ENCODE measurements around the gene SAMD4B.
A peak's percentile ranks its signal among the peaks of the same experiment; 100 is the strongest.

SAMD4B gene

GRCh38 chr19:39410017-39410830 is 68.0 kb downstream of the SAMD4B start:
- peak; percentile 73 for DNase-seq

GRCh38 chr19:39410831-39411080 is 68.5 kb downstream of the SAMD4B start:
- no peak for DNase-seq

DNA sequence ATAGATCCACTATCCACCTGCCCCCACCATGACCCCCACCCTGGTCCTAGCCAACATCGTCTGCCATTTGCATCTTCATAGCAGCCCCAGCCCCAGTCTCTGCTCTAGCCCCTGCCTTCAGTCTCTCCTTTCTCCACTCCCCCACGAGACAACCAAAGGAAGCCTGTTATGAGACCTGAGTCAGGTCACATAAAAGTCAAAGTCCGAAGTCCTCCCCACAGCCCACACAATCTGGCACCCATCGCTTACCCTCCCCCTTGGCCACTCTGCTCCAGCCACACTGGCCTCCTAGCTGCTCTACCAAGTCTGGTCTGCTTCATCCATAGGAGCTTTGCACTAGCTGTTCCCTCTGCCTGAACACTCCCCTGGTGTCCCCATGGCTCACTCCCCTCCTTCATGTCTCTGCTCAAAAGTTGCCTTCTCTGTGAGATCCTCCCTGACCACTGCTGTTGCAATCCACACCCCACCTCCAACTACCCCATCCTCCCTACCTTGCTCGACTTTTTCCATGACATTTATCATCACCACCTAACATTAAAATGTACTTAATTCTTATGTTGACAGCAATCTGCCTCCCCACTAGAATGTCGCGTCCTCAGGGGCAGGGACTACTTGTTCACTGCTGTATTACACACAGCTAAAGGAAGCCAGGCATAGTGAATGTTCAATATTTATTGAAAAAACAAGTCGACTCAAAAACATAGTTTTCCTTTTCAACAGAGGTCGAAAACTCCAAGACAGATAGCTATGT is 69.0 kb downstream of the SAMD4B start:
- no peak for DNase-seq

DNA sequence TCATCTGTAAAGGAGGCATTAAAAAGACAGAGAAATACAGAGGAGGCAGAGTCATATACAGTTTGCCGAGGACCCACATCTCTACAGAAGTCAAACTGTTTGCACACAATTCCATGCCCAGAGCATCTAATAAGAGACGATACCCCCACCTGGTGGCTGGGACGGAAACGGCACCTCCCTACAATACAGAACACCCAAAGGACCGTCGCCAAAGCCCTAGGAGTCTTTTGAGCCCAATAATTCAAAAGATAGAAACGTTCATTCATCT is 69.5 kb downstream of the SAMD4B start:
- peak; percentile 95 for DNase-seq

DNA sequence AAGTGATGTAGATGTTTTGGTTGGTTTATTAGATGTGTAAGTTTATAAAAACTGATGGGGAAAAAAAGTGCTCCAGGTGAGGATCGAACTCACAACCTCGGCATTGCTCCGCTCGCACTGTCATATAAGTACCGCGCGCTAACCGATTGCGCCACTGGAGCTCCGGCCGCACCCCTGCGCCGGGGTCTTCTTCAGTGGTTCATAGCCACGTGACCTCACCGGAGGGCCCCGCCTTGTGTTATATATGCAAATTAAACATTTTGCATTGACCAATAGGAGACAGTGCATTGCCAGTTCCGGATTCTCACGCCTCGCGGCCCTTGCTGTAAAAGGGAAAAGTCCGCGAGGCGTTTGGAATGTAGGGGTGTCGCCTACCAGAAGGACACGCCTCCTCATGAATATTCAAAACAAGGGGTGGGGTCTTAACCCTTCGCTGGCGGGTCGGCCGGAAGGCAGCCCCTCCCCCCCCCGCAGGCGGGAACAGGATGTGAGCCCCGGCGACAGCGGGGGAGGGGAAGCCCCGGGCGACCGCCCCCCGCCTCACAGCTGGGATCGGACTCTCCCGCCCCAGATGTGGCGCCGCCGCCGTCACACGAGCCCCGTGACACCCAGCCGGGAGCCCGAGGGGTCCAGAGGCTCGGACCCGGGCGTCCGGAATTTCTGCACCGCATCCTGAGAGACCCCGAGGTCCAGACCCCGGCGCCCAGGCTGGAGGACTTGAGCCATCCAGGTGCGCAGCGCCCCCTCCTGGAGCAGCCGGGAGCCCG is 70.1 kb downstream of the SAMD4B start, which contains the start of gene PLEKHG2:
Gene PLEKHG2, plus strand, starts transcription at position 570 of the 767 bp plus-strand sequence. CDS start 1,418 bp downstream, outside the sequence.
- peak; percentile 97 for DNase-seq

DNA sequence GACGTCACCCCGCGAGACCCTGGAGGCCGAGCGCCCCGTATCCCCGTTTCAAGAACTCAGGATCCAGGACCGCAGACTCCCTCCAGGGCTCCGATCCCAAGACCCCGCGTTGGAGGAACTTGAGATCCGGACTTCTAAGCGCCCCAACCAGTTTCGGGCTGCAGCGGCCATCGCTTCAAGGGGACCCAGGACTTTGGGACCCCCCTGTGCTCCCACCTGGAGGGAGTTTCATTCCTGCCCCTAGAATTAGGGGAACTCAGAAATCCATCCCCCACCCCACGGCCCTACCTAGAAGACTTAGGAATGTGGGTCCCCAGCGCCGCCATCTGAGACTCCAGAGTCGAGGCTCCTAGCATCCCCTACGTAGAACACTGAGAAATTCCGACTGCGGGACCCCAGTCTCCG is 70.6 kb downstream of the SAMD4B start:
- no peak for DNase-seq

GRCh38 chr19:39413272-39413910 is 71.2 kb downstream of the SAMD4B start:
- peak; percentile 31 for DNase-seq

DNA sequence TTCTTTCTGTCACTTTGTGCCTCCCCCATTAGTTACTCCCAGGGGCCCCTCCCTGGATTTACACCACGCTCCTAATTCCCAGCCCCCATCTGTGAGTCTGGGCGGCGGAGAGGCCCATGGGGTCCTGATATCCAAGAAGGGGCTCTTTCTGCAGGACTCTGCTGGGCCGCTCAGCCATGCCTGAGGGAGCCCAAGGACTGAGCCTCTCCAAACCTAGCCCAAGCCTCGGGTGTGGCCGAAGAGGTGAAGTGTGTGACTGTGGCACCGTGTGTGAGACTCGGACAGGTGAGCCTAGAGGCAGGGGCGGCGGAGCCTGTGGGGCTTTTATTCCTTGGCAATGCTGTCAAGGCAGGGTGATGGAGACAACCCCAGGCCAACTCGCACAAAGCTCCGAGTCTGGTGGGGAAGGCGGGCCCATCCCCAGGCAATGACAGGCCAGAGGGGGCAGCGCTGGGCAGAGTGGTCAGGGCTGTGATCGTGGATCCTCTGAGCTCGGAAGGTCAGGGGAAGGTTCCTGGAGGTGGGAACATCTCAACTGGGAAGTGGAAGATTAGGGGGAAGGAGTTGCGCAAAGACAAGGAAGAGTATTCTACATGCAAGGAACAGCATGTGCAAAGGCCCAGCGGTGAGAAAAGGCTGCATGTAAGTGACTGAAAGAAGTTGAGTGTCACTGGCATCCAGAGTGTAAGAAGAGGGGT is 71.8 kb downstream of the SAMD4B start:
- DNase-seq, result no peak

DNA sequence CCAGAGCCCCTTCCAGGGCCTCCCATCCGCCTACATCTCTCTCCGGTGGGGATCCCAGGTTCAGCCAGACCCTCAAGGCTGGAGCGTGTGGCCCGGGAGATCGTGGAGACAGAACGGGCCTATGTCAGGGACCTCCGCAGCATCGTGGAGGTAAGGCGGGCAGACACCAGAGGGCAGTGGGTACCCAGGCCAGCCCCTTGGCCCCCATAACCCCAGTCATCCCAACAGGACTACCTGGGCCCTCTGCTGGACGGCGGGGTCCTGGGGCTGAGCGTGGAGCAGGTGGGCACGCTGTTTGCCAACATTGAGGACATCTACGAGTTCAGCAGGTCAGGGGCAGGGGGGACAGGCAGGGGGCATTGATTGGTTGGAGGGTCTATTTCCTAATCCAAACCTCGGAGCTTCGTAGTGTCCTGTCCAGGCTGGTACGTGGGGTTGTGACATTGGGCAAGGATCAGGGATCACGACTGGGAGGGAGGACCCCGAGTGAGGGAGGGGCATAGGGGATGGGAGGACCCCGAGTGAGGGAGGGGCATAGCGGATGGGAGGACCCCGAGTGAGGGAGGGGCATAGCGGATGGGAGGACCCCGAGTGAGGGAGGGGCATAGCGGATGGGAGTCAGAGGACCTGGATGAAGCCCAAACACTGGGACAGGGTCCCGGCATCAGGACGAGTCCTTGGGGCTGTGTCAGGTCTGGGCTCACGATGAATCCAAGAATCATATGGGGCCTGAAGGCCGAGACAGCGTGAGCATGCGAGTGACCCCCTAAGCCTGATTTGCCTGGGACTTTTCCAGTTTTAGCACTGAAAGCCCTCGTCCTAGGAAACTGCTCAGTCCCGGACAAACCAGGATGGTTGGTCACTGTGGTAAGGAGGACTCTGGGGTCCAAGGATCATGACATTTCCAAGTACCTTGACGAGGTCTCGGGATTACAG is 73.2 kb downstream of the SAMD4B start:
- DNase-seq, result no peak

GRCh38 chr19:39416152-39417120 is 74.2 kb downstream of the SAMD4B start:
- no peak for DNase-seq

DNA sequence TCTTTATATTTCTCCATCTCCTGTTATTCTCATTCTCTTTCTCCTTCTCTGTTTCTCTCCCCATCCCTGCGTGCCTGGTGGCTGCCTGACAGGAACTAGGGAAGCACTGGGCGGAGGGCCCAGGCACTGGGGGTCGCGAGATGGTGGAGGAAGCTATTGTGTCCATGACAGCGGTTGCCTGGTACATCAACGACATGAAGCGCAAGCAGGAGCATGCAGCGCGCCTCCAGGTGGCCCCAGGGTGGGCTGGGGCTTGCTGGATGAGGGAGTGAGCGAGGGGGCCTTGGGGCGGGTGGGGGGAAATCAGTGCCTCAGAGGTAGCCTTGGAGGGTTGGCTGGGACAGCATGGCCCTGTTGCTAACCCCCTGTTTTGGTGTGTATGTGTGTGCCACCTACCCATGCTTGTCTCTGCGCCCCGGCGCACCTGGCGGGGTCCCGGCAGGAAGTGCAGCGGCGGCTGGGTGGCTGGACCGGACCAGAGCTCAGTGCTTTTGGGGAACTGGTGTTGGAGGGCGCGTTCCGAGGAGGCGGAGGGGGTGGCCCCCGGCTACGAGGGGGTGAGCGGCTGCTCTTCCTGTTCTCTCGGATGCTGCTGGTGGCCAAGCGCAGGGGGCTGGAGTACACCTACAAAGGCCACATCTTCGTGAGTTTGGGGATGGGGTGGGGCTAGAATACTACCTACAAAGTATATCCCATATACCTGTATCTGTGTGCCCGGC is 75.4 kb downstream of the SAMD4B start:
- no peak for DNase-seq

DNA sequence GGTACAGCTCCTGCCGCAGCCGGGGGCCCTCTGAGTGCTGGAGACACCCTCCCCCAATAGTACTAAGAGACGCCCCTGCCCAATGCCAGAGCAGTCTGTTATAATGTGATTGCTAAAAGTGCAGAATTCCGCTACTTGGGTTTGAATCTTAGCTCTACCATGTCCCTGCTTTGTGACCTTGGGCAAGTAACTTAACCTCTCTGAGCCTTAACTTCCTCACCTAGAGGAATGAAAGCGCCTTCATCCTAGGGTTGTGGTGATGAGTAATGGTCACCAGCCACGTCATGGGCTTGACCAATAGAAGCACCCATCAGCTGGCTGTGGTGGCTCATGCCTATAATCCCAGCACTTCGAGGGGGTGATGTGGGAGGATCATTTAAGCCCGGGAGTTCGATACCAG is 76.8 kb downstream of the SAMD4B start:
- no peak for DNase-seq

- no peak for DNase-seq
Observed at GRCh38 chr19:39420769-39421168, 78.5 kb downstream of the SAMD4B start.

DNA sequence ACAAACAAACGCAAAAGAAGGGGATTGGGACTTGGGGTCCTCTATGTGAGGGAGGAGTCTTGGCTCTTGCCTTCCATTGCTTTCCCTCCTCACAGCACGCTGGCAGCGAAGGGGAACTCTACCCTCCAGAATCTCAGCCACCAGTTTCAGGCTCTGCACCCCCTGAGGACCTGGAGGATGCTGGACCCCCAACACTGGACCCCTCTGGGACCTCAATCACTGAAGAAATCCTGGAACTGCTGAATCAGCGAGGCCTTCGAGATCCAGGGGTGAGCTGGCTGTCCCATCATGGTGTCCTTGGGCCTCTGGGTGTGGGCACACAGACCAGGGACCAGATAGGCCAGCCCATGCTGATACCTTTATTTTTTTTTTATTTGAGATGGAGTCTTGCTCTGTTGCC is 79.8 kb downstream of the SAMD4B start:
- DNase-seq, result no peak

- DNase-seq, result no peak
Observed at GRCh38 chr19:39423258-39424086, 81.3 kb downstream of the SAMD4B start.

DNA sequence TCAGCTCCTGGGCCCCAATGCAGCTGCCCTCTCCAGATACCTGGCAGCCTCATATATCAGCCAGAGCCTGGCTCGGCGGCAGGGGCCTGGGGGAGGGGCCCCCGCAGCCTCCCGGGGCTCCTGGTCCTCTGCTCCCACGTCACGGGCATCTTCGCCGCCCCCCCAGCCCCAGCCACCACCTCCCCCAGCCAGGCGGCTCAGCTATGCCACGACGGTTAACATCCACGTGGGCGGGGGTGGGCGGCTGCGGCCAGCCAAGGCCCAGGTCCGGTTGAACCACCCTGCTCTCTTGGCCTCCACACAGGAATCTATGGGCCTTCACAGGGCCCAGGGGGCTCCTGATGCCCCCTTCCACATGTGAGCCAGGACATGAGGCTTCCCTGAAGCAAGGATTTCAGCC is 82.7 kb downstream of the SAMD4B start:
- no peak for DNase-seq

- no peak for DNase-seq
Observed at GRCh38 chr19:39425744-39426143, 83.5 kb downstream of the SAMD4B start.

DNA sequence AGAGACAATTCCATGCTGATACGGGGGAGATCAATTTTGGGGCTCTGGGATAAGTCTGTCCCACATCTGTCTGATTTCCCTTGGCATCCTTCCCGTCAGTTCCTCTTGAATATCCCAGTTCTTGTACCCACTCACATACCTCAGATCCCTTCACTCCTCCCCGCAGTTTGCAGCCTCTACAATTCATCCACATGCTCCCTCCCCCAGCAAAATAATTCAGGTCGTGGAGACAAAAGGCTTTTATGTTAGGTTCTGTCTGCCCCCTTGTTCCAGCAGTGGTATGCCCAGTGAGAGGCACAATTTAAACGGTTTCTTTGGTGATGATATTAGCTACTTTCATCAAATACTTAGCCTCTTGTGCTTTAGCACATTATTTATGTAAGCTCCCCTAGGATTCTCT is 83.9 kb downstream of the SAMD4B start:
- DNase-seq, result no peak

DNA sequence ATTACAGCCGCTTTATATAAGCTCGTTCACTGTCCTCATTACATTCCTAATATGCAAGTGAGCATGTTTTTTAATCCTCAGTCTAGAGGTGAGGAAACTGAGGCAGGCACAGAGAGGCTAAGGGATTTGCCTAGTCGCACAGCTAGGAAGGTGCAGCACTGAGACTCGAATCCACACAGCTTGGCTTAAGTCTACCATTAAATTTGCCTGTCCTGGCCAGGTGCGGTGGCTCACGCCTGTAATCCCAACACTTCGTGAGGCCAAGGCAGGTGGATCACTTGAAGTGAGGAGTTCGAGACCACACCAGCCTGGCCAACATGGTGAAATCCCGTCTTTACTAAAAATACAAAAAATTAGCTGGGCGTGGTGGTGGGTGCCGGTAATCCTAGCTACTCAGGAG is 85.5 kb downstream of the SAMD4B start:
- DNase-seq, result no peak
